GM12878 (cell line): ENCODE data around the gene NLN. TPM values are rescaled to one million over a fixed set of nuclear protein-coding genes. Genes with fewer than 3 reads are reported as not detected.

Experiments
- ATAC-seq: fragments of 200-7000 bp; cut with Tn5 transposase; 3 replicates; pipeline ENCODE4 v1.9.1; 2020; ENCODE audit warnings: mild to moderate bottlenecking, moderate library complexity
- BruUV-seq: library from RNA; stranded (reverse); fragments of 400-500 nt; replicated peaks from 2 replicates; lab custom pipeline; 2021; lab: Mats Ljungman, UMichigan
- CTCF ChIA-PET: fragments of 300-600 bp; sonication (Branson Sonifier 250); formaldehyde crosslinking; extraction: SDS; loops from one replicate; lab custom pipeline; 2021; ENCODE audit warnings: inconsistent platforms; lab: Yijun Ruan, JAX
- POLR2A ChIA-PET: fragments of 350-600 bp; formaldehyde crosslinking; extraction: SDS; loops from one replicate; lab custom pipeline; 2021; ENCODE audit warnings: inconsistent platforms; lab: Charles Lee
- RAD21 ChIA-PET: fragments of 300-600 bp; sonication (Branson Sonifier 250); formaldehyde crosslinking; loops from one replicate; lab custom pipeline; 2023; ENCODE audit warnings: antibody characterized with exemption; ENCODE audit not compliant: unreplicated experiment; lab: Charles Lee
- SMC1A ChIA-PET: fragments of 300-600 bp; sonication (Branson Sonifier 250); formaldehyde crosslinking; loops from one replicate; lab custom pipeline; 2023; ENCODE audit not compliant: unreplicated experiment, uncharacterized antibody; lab: Charles Lee
- DNase-seq: peaks from one replicate; pipeline ENCODE4 v3.0.0-alpha.2; 2011; ENCODE audit warnings: low read depth, low spot score
- FAIRE-seq: peaks from 3 replicates; lab custom pipeline; 2011; peaks lifted over from hg19 to GRCh38; lab: Jason Lieb, UNC
- H2AFZ ChIP-seq: 2 replicates; pipeline ENCODE4 v1.6.0; 2011; ENCODE audit warnings: low read depth, low read length, control low read depth; ENCODE audit not compliant: control insufficient read depth
- H3K27ac ChIP-seq: 2 replicates; pipeline ENCODE4 v1.5.1; 2011; ENCODE audit warnings: control low read depth; ENCODE audit not compliant: control insufficient read depth, insufficient read depth
- H3K27me3 ChIP-seq, 2 experiments: replicated peaks in 1 of 2; 2 replicates each; pipeline versions ENCODE4 v1.6.0 to v1.6.1; 2011; ENCODE audit warnings: low read length in 1 of 2; ENCODE audit not compliant: control insufficient read depth in 2 of 2, insufficient read depth in 2 of 2
- H3K36me3 ChIP-seq, 2 experiments: 2 replicates each; pipeline ENCODE4 v1.5.1; 2011; ENCODE audit warnings: low read length in 1 of 2; ENCODE audit not compliant: control insufficient read depth in 2 of 2, insufficient read depth in 2 of 2
- H3K4me1 ChIP-seq: 2 replicates; pipeline ENCODE4 v1.6.1; 2011; ENCODE audit warnings: mild to moderate bottlenecking, low read length, moderate library complexity, mixed read lengths; ENCODE audit not compliant: control insufficient read depth, insufficient read depth
- H3K4me2 ChIP-seq: 2 replicates; pipeline ENCODE4 v1.6.0; 2011; ENCODE audit warnings: control low read depth; ENCODE audit not compliant: control insufficient read depth, insufficient read depth
- H3K4me3 ChIP-seq: fragments of 200-600 bp; sonication (generic); 2 replicates; pipeline ENCODE4 v1.5.1; 2016
- H3K79me2 ChIP-seq: 2 replicates; pipeline ENCODE4 v1.6.0; 2011; ENCODE audit warnings: low read length; ENCODE audit not compliant: control insufficient read depth, insufficient read depth
- H3K9ac ChIP-seq: 2 replicates; pipeline ENCODE4 v1.8.0; 2011; ENCODE audit warnings: low read length, control low read depth, mixed read lengths; ENCODE audit not compliant: control insufficient read depth, insufficient read depth
- H3K9me3 ChIP-seq: replicated peaks from 3 replicates; pipeline ENCODE4 v1.5.1; 2011; ENCODE audit warnings: mild to moderate bottlenecking, low read length; ENCODE audit not compliant: control insufficient read depth, insufficient read depth
- H4K20me1 ChIP-seq: 2 replicates; pipeline ENCODE4 v1.6.0; 2011; ENCODE audit not compliant: control insufficient read depth, insufficient read depth
- ASH2L ChIP-seq: fragments of 300-600, 200-600 bp; sonication (generic); IDR thresholded peaks from 2 replicates; pipeline ENCODE4 v1.6.1; 2017; ENCODE audit warnings: low read depth, mild to moderate bottlenecking, borderline replicate concordance
- ATF2 ChIP-seq: IDR thresholded peaks from 2 replicates; pipeline ENCODE4 v1.6.1; 2012; ENCODE audit warnings: low read length, inconsistent platforms
- CHD4 ChIP-seq: fragments of 200-600 bp; sonication (generic); IDR thresholded peaks from 2 replicates; pipeline ENCODE4 v1.6.1; 2016; ENCODE audit warnings: mild to moderate bottlenecking
- ESRRA ChIP-seq: IDR thresholded peaks from 2 replicates; pipeline ENCODE4 v1.6.1; 2012; ENCODE audit warnings: mild to moderate bottlenecking, low read length, improper control_type of control experiment
- FOXM1 ChIP-seq: IDR thresholded peaks from 2 replicates; pipeline ENCODE4 v1.6.1; 2012; ENCODE audit warnings: low read depth, mild to moderate bottlenecking, inconsistent platforms, low read length, moderate library complexity
- HDAC2 ChIP-seq: fragments of 200-600 bp; sonication (generic); IDR thresholded peaks from 2 replicates; pipeline ENCODE4 v1.6.1; 2017
- IKZF1 ChIP-seq: fragments of 450-650 bp; conservative IDR thresholded peaks from 2 replicates; pipeline ENCODE4 v1.6.1; 2017; ENCODE audit warnings: antibody characterized with exemption, mild to moderate bottlenecking
- IRF3 ChIP-seq: fragments of 450-650 bp; IDR thresholded peaks from 2 replicates; pipeline ENCODE4 v1.6.1; 2014; ENCODE audit warnings: mild to moderate bottlenecking
- JUND ChIP-seq: IDR thresholded peaks from 2 replicates; pipeline ENCODE4 v1.6.1; 2012; ENCODE audit warnings: low read depth, mild to moderate bottlenecking, low read length, improper control_type of control experiment, moderate library complexity
- KAT2A ChIP-seq: conservative IDR thresholded peaks from 2 replicates; pipeline ENCODE4 v1.6.1; 2011; ENCODE audit warnings: low read depth, low read length; ENCODE audit not compliant: control insufficient read depth
- MXI1 ChIP-seq: fragments of 150-350 bp; IDR thresholded peaks from 2 replicates; pipeline ENCODE4 v1.6.1; 2011; ENCODE audit warnings: low read depth, mild to moderate bottlenecking, inconsistent platforms, low read length, improper control_type of control experiment
- NRF1 ChIP-seq: conservative IDR thresholded peaks from 2 replicates; pipeline ENCODE4 v1.6.1; 2011; ENCODE audit warnings: mild to moderate bottlenecking, low read depth, low read length, improper control_type of control experiment
- PML ChIP-seq: IDR thresholded peaks from 2 replicates; pipeline ENCODE4 v1.6.1; 2012; ENCODE audit warnings: low read length, inconsistent platforms
- POLR2AphosphoS2 ChIP-seq: IDR thresholded peaks from 2 replicates; pipeline ENCODE4 v1.6.1; 2011; ENCODE audit warnings: low read depth, mild to moderate bottlenecking, low read length, improper control_type of control experiment, moderate library complexity
- RBBP5 ChIP-seq: fragments of 200-600 bp; sonication (generic); conservative IDR thresholded peaks from 2 replicates; pipeline ENCODE4 v1.6.1; 2016
- REST ChIP-seq: IDR thresholded peaks from 2 replicates; pipeline ENCODE4 v1.6.1; 2012; ENCODE audit warnings: mild to moderate bottlenecking, low read depth, low read length
- RFX5 ChIP-seq: IDR thresholded peaks from 2 replicates; pipeline ENCODE4 v1.6.1; 2011; ENCODE audit warnings: low read depth, low read length, improper control_type of control experiment
- RUNX3 ChIP-seq: IDR thresholded peaks from 2 replicates; pipeline ENCODE4 v1.6.1; 2012; ENCODE audit warnings: low read length, inconsistent platforms
- SREBF1 ChIP-seq: IDR thresholded peaks from 2 replicates; pipeline ENCODE4 v1.6.1; 2012; ENCODE audit warnings: mild to moderate bottlenecking, low read length
- TCF7 ChIP-seq: IDR thresholded peaks from 2 replicates; pipeline ENCODE4 v1.6.1; 2014; ENCODE audit warnings: antibody characterized with exemption, borderline replicate concordance
- ZNF622 ChIP-seq: fragments of 450-650 bp; IDR thresholded peaks from 2 replicates; pipeline ENCODE4 v1.6.1; 2017; ENCODE audit warnings: mild to moderate bottlenecking, inconsistent platforms
- WGBS: methylation state at CpG from one replicate; pipeline ENCODE4 v1.1.6; 2016; ENCODE audit warnings: low lambda C conversion rate; ENCODE audit not compliant: insufficient replicate concordance, insufficient coverage; ENCODE audit errors: missing lambda C conversion rate; 5-methylcytosine and 5-hydroxymethylcytosine counted together
- in situ Hi-C: fragments of 300-500 bp; cut with MboI; formaldehyde crosslinking; loops from 9 replicates; pipeline ENCODE4 v1.14.3; 2018; ENCODE audit warnings: mixed read lengths
- intact Hi-C: fragments of 100-400 bp; cut with micrococcal nuclease; formaldehyde crosslinking; loops from one replicate; pipeline ENCODE4 v1.14.2; 2022; ENCODE audit not compliant: unreplicated experiment
- polyA plus RNA-seq, 11 experiments: library from polyadenylated mRNA; depleted of rRNA in 4 of 11; unstranded in 6 of 11; stranded (reverse) in 5 of 11; fragments of >200 nt; fragmentation: Nextera tagmentation in 4 of 11; fragmentation: Illumina TruSeq in 1 of 11; extraction: Ambion mirVana in 4 of 11; extraction: Trizol in 1 of 11; gene quantifications; 1 replicate in 1 of 11; 2 replicates in 10 of 11; pipeline versions ENCODE4 v1.2.1 to v1.2.3, GENCODE V29; 2011 to 2016; ENCODE audit warnings: inconsistent platforms in 2 of 11, missing spikeins in 2 of 11, low read depth in 1 of 11
- total RNA-seq, 4 experiments: library from RNA; depleted of rRNA in 3 of 4; stranded (reverse); fragments of >200 nt in 3 of 4; fragmentation: Illumina TruSeq in 1 of 4; extraction: Trizol in 1 of 4; gene quantifications; 2 replicates each; pipeline versions ENCODE4 v1.2.1 to v1.2.3, GENCODE V29; 2013 to 2021

NLN gene
- total and polyA plus RNA-seq, 10 of the 15 experiments (the other 5 are each of a cell fraction or from before 2014, with no cell fraction given) = 6.8 to 56.9 (median 33.3) TPM

GRCh38 chr5:65704621-65705239 lies 17.3 kb upstream of the NLN start (continued):
- TF ChIP-seq IRF3 (no peak), ESRRA (no peak), FOXM1 (no peak), HDAC2 (no peak), PML (no peak), RFX5 (no peak), RBBP5 (no peak), ZNF622 (no peak), POLR2AphosphoS2 (no peak), TCF7 (no peak), JUND (no peak)

- in situ Hi-C loops = no loop called here
- WGBS = 100% methylated on average over 4 of the region's 4 CpGs
- SMC1A ChIA-PET = interaction anchor here (1.5 kb wide), 1 partner anchor 10 kb away, joined by 4 read pairs; no protein-coding TSS in a partner anchor
- POLR2A ChIA-PET = no interaction called here
- no peak for ATAC-seq
- Histone ChIP-seq H3K27me3 (no peaks in the 10 kb centered on the region), H2AFZ (no peak overlapping the region), H3K36me3 (peaks cover 0 to 5% of the 10 kb centered on the region in 2 experiments; a peak in 1 of 4 replicates), H3K4me1 (no peaks in the 10 kb centered on the region), H4K20me1 (no peaks in the 10 kb centered on the region), H3K4me2 (no peak overlapping the region), H3K27ac (no peak overlapping the region), H3K9ac (no peak overlapping the region), H3K4me3 (no peak overlapping the region), H3K79me2 (no peaks in the 10 kb centered on the region), H3K9me3 (no peaks in the 10 kb centered on the region)
- intact Hi-C loops = no loop called here
- RAD21 ChIA-PET = no interaction called here
- FAIRE-seq = no peak
- no TSS peak for BruUV-seq
- DNase-seq = no peak
- CTCF ChIA-PET = interaction anchor here (0.5 to 1.3 kb wide), 4 partner anchors 10 to 461 kb away, joined by 3 read pairs; no protein-coding TSS in a partner anchor
- TF ChIP-seq MXI1 = no peak
- no peak for TF ChIP-seq REST
- TF ChIP-seq KAT2A = no peak
- TF ChIP-seq ASH2L = no peak
- no peak for TF ChIP-seq RUNX3
- TF ChIP-seq ATF2 = no peak
- TF ChIP-seq SREBF1 = no peak
- TF ChIP-seq NRF1 = no peak
- no peak for TF ChIP-seq CHD4
- TF ChIP-seq IKZF1 = no peak
Measured at GRCh38 chr5:65707663-65708062, 14.3 kb upstream of the NLN start.
